Activated CD8-positive, alpha-beta memory T cell treated with anti-CD3 and anti-CD28 coated beads, Interleukin-2, amount 50 U/mL, for 24 hours (primary cell): ENCODE data around the gene HTR7.

Experiments
- DNase-seq: peaks from one replicate; pipeline ENCODE4 v3.0.0-alpha.2; 2020; ENCODE audit errors: extremely low read depth

Gene HTR7

DNA sequence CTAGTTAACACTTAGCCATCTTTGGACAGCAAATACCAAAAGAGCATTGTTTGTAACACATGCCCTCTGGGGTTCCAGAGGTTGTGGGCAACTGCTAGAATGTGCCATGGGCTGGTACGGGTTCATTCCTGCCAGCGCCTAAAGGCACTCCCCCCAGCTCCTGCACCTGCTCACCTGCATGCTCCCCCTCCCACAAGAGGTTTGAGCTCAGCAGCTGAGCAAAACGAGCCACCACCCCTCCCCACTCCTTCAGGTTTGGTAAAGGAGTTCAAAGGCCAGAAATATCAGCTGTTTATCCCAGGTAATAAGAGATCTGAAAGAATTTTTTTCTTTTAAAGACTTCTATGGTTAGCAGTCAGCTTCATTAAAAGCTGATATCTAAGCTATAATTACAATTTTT, 53.5 kb downstream of the HTR7 start:
- DNase-seq = no peak

DNA sequence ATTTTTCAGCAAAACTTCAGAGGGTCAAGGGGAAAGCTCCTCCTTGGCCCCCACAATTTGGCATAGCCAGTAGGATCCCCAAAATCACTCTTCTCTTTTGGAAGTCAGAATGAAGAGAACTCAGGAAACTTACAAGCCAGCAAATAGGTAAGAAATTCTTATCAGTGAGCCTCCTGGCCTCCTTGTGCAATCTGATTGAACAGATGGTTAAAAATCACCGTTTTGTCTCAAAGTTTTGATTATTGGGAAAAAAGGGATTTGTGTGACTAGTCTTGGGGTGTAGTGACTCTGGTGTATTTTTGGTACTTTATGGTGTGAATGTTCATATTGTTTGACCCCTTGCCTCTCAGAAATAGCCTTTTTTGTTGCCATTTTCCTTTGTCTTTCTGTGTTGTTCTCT, 56.2 kb downstream of the HTR7 start:
- no peak for DNase-seq

DNA sequence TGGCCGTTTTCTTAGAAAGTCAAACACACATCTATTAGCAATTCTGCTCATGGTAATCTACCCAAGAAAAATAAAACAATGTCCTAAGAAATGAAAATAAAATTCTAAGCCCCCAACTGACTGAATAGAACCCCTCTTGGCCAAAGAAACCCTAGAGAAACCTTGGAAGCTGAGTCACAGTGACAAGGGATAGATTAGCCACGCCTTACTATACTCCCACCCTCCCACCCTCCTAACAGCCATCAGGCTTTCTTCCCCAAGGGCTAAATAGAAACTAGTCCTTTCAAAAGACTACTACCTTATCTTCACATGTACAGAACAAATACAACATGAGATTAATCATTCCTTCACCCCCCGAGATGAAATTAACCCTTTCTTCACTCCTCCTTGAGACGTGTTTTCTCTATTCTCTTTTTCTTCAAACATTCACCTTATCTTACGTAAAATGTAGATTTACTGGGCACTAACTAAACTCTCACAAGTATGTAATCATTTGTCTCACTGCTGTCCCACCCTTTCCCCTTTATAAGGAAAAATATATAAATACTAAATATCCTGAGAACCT, 57.5 kb downstream of the HTR7 start:
- no peak for DNase-seq

DNA sequence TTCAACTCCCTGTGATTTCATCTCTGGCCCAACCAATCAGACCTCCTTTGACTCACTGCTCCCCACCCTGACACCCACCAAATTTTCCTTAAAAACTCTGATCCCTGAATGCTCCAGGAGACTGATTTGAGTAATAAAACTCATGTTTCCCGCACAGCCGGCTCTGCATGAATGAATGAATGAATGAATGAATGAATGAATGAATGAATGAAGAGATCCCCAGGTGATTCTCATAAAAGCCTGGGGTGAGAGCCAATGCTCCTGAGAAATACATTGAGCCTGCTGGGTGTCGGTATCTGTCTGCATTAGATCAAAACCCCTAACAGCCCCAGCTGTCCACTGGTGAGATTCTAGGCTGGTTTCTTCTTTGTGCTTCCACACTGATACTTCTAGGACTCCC, 58.7 kb downstream of the HTR7 start:
- DNase-seq = no peak

GRCh38 chr10:90798482-90798881, 59.4 kb downstream of the HTR7 start:
- no peak for DNase-seq

DNA sequence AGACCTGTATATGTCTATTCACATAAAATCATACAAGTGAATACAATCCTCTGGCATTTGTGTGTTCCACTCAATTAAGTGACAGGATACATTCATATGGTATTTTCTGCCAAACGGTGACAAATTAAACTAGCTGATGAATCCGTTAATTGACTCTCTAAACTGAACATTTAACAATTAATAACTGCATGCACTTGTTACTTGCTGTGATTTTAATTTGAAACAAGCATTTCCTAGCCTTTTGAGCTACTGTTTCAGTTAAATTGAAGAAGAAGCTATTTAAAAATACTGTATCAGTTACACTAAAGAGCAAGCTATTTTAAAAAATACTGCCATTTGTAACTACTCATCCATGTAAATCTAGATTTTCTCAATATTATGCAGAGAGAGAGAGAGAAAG, 67.4 kb downstream of the HTR7 start:
- DNase-seq = no peak

GRCh38 chr10:90788968-90789367, 68.9 kb downstream of the HTR7 start:
- DNase-seq = no peak

- no peak for DNase-seq
These were observed 69.7 kb downstream of the HTR7 start for GRCh38 chr10:90788199-90788491.

DNA sequence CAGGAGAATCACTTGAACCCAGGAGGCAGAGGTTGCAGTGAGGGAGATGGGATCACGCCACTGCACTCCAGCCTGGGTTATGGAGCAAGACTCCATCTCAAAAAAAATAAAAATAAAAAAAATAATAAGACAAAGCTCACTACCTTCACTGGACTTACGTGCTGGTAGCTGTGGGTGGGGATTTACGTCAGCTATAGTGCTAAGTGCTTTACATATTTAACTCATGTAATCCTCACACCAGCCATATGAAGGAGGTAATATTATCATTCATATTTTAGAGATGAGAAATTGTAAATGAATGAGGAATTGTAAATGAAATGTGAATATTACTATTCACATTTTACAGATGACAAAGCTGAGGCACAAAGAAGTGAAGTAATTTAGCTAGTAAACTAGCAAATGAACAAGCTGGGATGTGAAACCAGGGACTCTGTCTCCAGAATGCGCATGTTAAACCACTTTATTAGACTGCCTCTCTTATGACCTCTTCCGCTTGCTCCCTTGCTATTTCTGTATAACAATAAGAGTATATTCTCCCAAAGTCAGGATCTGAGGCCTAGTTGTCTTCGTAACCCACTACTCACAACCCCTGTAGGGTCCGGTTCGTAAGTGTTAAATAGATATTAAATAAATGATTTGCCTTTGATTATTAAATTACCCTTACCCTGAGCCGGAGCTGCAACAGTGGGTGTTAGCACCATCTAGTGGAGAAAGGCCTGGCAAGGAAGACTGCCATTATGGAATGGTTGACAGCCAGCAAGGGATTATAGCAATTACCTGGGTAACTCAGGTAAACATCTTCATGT, 70.2 kb downstream of the HTR7 start:
- no peak for DNase-seq

DNA sequence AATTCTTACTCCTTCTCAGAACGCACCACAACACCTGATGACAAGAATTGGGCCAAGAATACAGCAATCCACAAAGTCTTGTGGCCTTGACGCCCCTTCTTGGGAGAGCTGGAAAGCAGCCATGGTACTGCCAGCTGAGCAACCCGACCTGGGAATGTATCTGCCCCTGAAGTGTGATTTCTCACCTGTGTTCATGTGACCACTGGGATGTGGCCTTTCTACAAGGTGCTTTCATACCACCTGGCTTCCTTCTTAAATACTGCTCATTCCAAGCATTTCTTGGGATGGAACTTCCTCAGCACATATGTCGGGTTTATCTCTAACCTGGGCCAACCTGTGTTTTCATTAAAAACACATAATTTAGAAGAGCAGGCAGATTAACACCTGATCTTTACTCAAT, 72.1 kb downstream of the HTR7 start:
- no peak for DNase-seq

- no peak for DNase-seq
These were observed 73.1 kb downstream of the HTR7 start for GRCh38 chr10:90784771-90785170.

- no peak for DNase-seq
These were observed 77.4 kb downstream of the HTR7 start for GRCh38 chr10:90780488-90780887.

DNA sequence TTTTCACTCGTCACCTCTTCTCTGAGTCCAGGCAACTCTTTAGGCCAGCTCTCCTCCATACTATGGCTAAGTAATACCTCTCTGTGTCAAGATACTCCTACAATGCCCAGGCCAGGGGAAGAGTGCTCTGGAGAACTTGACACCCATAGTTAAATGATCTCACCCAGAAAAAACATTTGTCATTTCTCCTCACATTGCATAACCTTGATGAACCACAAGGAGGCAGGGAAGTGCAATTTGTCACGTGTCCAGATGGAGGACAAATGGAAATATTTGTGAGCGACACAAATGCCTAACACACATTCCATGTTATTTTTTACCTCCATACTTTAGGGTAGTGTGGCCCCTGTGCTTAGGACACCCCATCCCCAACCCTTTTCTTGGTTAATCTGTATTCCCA, 78.3 kb downstream of the HTR7 start:
- DNase-seq = no peak

DNA sequence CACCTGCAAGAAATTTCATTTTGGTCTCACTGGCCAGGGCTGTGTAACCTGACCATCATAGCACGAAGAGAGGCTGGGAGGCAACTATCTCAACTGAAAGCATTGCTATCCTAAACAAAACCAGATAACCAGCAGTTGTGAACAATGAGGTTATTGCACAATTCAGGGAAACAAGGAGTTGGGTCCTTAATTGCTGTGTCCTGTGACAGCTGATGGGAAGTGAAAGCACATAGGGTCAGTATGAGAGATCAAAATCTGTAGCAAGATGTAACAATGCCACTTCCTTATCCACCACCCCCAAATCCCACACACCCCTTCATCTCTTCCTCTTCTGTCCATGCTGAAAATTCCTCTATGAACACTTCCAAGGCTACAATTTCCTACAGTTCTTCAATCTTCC, 80.2 kb downstream of the HTR7 start:
- no peak for DNase-seq

DNA sequence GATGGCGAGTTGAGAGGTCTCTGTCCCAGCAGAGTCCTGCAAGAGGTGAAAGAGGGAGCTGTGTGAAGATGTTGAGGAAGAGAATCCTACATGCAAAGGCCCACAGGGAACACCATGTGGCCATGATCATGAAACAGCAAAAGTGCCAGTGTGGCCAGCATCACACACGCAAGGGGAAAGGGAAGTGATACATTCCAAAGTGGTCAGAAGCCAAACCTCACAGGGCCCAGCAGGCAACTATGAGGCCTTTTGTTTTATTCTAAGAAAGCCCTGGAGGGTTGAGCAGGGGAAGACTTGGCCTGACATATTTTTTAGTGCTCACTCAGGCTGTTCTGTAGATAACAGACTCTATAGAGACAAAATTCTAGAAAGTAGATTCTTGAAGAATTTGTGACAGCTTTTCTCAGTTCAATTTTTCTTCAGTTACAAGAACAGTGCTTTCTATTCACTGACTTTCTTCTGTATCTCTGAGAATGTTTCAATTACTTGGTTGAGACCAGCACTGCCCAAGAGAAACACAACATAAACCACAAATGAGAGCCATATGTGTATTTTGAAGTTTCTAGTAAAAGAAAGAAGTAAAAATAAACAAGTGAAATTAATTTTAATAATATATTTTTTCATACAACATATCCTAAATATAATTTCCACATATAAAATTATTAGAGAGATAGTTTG, 82.3 kb downstream of the HTR7 start:
- DNase-seq = no peak

DNA sequence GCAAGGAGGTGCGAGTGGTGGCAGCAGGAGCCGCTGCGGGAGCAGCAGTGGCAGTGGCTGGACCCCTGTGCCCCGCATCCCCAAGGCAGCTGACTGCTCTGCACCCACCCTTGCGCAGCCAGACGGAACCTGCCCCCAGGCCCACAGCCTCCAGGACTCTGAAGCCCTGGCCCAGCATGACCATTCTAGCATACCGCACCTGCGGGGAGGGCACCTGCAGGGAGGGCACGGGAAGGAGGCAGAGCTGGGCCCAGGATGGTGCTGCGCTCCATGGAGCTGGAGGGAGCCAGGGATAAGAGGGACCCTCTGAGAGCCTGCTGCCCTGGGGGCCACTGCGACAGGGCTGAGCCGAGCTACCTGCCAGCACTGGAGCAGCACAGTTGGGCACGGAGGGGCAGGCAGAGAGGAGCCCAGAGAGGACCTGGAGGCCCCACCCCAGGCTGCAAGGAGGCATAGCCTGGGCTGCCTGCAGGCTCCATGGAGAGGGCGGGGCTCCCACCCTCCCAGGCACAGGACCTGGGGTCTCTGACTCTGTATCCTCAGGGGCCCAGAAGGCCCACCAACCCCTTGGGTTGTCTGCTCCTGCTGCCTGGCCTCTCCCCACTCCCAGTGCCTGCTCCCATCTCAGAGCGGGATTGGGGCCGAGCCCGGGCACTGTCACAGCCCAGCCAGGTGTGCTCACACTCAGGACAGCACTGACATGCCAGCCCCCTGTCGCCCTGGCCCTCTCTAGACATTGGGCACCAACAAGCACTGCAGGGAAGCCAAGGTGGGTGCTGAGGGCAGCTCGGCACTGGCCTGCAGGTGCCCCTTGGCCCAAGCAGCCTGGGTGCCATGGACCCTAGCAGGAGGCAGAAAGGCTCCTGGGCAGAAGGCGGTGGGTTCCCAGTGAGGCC, 87.6 kb downstream of the HTR7 start:
- no peak for DNase-seq

- DNase-seq = peak; percentile 18
These were observed 106.5 kb downstream of the HTR7 start for GRCh38 chr10:90751107-90751997.

- no peak for DNase-seq
These were observed 111.0 kb downstream of the HTR7 start for GRCh38 chr10:90746829-90747228.

DNA sequence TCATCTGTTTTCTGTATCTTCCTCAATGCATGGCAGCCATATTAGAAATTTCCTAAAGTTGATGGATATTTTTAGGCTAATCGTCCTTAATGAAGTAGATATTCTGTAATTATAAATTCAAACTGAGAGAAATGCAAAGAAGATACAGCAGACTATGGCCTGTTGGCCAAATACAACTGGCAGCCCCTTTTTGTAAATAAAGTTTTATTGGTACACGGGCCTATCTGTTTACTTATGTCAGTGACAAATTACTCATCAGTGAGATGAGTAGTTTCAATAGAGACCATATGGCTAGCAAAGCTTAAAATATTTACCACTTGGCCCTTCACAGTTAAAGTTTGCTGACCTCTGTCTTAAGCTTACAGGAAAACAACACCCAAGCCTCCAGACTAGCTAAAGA, 112.3 kb downstream of the HTR7 start:
- no peak for DNase-seq

DNA sequence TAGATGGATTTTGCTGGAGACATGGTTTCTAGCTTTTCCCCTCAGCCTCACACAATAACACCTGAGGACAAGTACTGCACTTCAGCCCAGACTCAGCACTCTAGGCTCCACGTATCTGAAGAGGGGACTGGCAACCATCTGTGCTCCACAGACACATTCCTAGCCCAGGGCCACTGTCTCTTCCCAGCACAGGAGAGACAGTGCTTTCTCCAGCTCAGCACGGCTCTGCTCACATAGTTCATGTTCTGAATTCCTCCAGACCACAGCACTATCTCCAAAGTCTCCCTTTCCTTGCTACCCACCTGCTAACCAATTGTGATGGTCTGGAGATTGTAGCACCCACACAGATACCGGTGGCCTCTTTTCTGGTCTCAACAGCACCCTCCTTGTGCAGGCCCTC, 114.5 kb downstream of the HTR7 start:
- no peak for DNase-seq

- DNase-seq = no peak
These were observed 115.8 kb downstream of the HTR7 start for GRCh38 chr10:90741926-90742565.
